ENCODE results near the gene CLSTN3.

Gene CLSTN3

GRCh38 chr12:7144414-7145120, 14.4 kb downstream of the CLSTN3 start:
- DNase-seq (ENCODE audit: insufficient read length) (no peak), FAIRE-seq (no peak)
- no peak for TF ChIP-seq POLR2A (IDR thresholded peaks at IDR 0.05; ENCODE audit: low read depth, low read length)

- no peak for TF ChIP-seq POLR2A (IDR thresholded peaks at IDR 0.05; ENCODE audit: low read depth, low read length)
- no peak for TF ChIP-seq TAF1 (IDR thresholded peaks at IDR 0.05; ENCODE audit: borderline replicate concordance, low read depth, low read length)
- TF ChIP-seq POLR2AphosphoS5 (IDR thresholded peaks at IDR 0.05; ENCODE audit: low read depth, low read length) = no peak
- FAIRE-seq (no peak), DNase-seq (ENCODE audit: insufficient read length) (no peak)
Observed at GRCh38 chr12:7145671-7146070, 15.5 kb downstream of the CLSTN3 start.

GRCh38 chr12:7146228-7146627, 16.1 kb downstream of the CLSTN3 start:
- DNase-seq (ENCODE audit: insufficient read length) (no peak), FAIRE-seq (no peak)
- TF ChIP-seq POLR2AphosphoS5 (IDR thresholded peaks at IDR 0.05; ENCODE audit: low read depth, low read length) (no peak), POLR2A (IDR thresholded peaks at IDR 0.05; ENCODE audit: low read depth, low read length) (no peak), TAF1 (IDR thresholded peaks at IDR 0.05; ENCODE audit: borderline replicate concordance, low read depth, low read length) (no peak)

- DNase-seq (ENCODE audit: insufficient read length) (no peak), FAIRE-seq (no peak)
- TF ChIP-seq POLR2A (IDR thresholded peaks at IDR 0.05; ENCODE audit: low read depth, low read length) (no peak), TAF1 (IDR thresholded peaks at IDR 0.05; ENCODE audit: borderline replicate concordance, low read depth, low read length) (no peak), POLR2AphosphoS5 (IDR thresholded peaks at IDR 0.05; ENCODE audit: low read depth, low read length) (no peak)
Observed at GRCh38 chr12:7146906-7147305, 16.7 kb downstream of the CLSTN3 start.

GRCh38 chr12:7150356-7150755, 20.2 kb downstream of the CLSTN3 start:
- no peak for FAIRE-seq
- DNase-seq (ENCODE audit: insufficient read length) = no peak
- no peak for TF ChIP-seq TAF1 (IDR thresholded peaks at IDR 0.05; ENCODE audit: borderline replicate concordance, low read depth, low read length)
- no peak for TF ChIP-seq POLR2A (IDR thresholded peaks at IDR 0.05; ENCODE audit: low read depth, low read length)
- TF ChIP-seq POLR2AphosphoS5 (IDR thresholded peaks at IDR 0.05; ENCODE audit: low read depth, low read length) = no peak

- FAIRE-seq = no peak
- TF ChIP-seq POLR2A (IDR thresholded peaks at IDR 0.05; ENCODE audit: low read depth, low read length) (no peak), TAF1 (IDR thresholded peaks at IDR 0.05; ENCODE audit: borderline replicate concordance, low read depth, low read length) (no peak), POLR2AphosphoS5 (IDR thresholded peaks at IDR 0.05; ENCODE audit: low read depth, low read length) (no peak)
- no peak for DNase-seq (ENCODE audit: insufficient read length)
Observed at GRCh38 chr12:7150841-7151240, 20.7 kb downstream of the CLSTN3 start.

- no peak for FAIRE-seq
- TF ChIP-seq POLR2AphosphoS5 (IDR thresholded peaks at IDR 0.05; ENCODE audit: low read depth, low read length) (no peak), POLR2A (IDR thresholded peaks at IDR 0.05; ENCODE audit: low read depth, low read length) (no peak), TAF1 (IDR thresholded peaks at IDR 0.05; ENCODE audit: borderline replicate concordance, low read depth, low read length) (no peak)
- DNase-seq (ENCODE audit: insufficient read length) = no peak
Observed at GRCh38 chr12:7151532-7151931, 21.4 kb downstream of the CLSTN3 start.

- FAIRE-seq = no peak
- TF ChIP-seq POLR2A (IDR thresholded peaks at IDR 0.05; ENCODE audit: low read depth, low read length) = no peak
- TF ChIP-seq POLR2AphosphoS5 (IDR thresholded peaks at IDR 0.05; ENCODE audit: low read depth, low read length) = no peak
- no peak for TF ChIP-seq TAF1 (IDR thresholded peaks at IDR 0.05; ENCODE audit: borderline replicate concordance, low read depth, low read length)
- no peak for DNase-seq (ENCODE audit: insufficient read length)
Observed at GRCh38 chr12:7152818-7153217, 22.6 kb downstream of the CLSTN3 start.

GRCh38 chr12:7154042-7154441, 23.9 kb downstream of the CLSTN3 start:
- FAIRE-seq (no peak), DNase-seq (ENCODE audit: insufficient read length) (no peak)
- TF ChIP-seq POLR2AphosphoS5 (IDR thresholded peaks at IDR 0.05; ENCODE audit: low read depth, low read length) (no peak), POLR2A (IDR thresholded peaks at IDR 0.05; ENCODE audit: low read depth, low read length) (no peak), TAF1 (IDR thresholded peaks at IDR 0.05; ENCODE audit: borderline replicate concordance, low read depth, low read length) (no peak)

- no peak for FAIRE-seq
Observed at GRCh38 chr12:7154901-7155470, 24.8 kb downstream of the CLSTN3 start.

GRCh38 chr12:7155471-7156034, 25.4 kb downstream of the CLSTN3 start:
- TF ChIP-seq TAF1 (IDR thresholded peaks at IDR 0.05; ENCODE audit: borderline replicate concordance, low read depth, low read length) (no peak), POLR2AphosphoS5 (IDR thresholded peaks at IDR 0.05; ENCODE audit: low read depth, low read length) (no peak), POLR2A (IDR thresholded peaks at IDR 0.05; ENCODE audit: low read depth, low read length) (no peak)
- no peak for FAIRE-seq
- no peak for DNase-seq (ENCODE audit: insufficient read length)

More at GRCh38 chr12:7154901-7155470, 24.8 kb downstream of the CLSTN3 start:
- TF ChIP-seq POLR2A (IDR thresholded peaks at IDR 0.05; ENCODE audit: low read depth, low read length) (no peak), POLR2AphosphoS5 (IDR thresholded peaks at IDR 0.05; ENCODE audit: low read depth, low read length) (no peak), TAF1 (IDR thresholded peaks at IDR 0.05; ENCODE audit: borderline replicate concordance, low read depth, low read length) (no peak)
- DNase-seq (ENCODE audit: insufficient read length) = no peak
